Panc1 (cell line): Measurements from ENCODE around the gene GAL. TPM values are rescaled to one million over a fixed set of nuclear protein-coding genes. Genes with fewer than 3 reads are reported as not detected.

Experiments
- ATAC-seq: fragments of 200-7000 bp; cut with Tn5 transposase; 2 replicates; pipeline ENCODE4 v1.9.1; 2020; ENCODE audit warnings: mild to moderate bottlenecking, moderate library complexity
- BruUV-seq: library from RNA; stranded (reverse); fragments of 400-500 nt; replicated peaks from 2 replicates; lab custom pipeline; 2021; lab: Mats Ljungman, UMichigan
- CTCF ChIA-PET: fragments of 300-600 bp; sonication (Branson Sonifier 250); formaldehyde crosslinking; loops from one replicate; lab custom pipeline; 2022; ENCODE audit warnings: antibody characterized with exemption; lab: Charles Lee
- POLR2A ChIA-PET: fragments of 300-600 bp; sonication (Branson Sonifier 250); formaldehyde crosslinking; loops from one replicate; lab custom pipeline; 2022; ENCODE audit warnings: antibody characterized with exemption; lab: Charles Lee
- DNase-seq: peaks from one replicate; pipeline ENCODE4 v3.0.0-alpha.2; 2010; ENCODE audit warnings: low read depth, low spot score
- H3K27ac ChIP-seq: 2 replicates; pipeline ENCODE4 v1.5.1; 2011; ENCODE audit warnings: mild to moderate bottlenecking, low read length, inconsistent platforms
- H3K27me3 ChIP-seq: fragments of 200-500 bp; sonication (Bioruptor generic); 2 replicates; pipeline ENCODE4 v1.6.0; 2014; ENCODE audit warnings: low read length, inconsistent platforms; ENCODE audit not compliant: control insufficient read depth, insufficient read depth
- H3K36me3 ChIP-seq: fragments of 200-500 bp; sonication (Bioruptor generic); 2 replicates; pipeline ENCODE4 v1.5.1; 2014; ENCODE audit warnings: inconsistent platforms, mild to moderate bottlenecking, low read length, moderate library complexity; ENCODE audit not compliant: control insufficient read depth, insufficient read depth
- H3K4me1 ChIP-seq: 2 replicates; pipeline ENCODE4 v1.5.1; 2011; ENCODE audit warnings: inconsistent platforms, mild to moderate bottlenecking, low read length, moderate library complexity; ENCODE audit not compliant: control insufficient read depth, insufficient read depth
- H3K4me3 ChIP-seq, 2 experiments: 2 replicates each; pipeline ENCODE4 v1.5.1; 2011 to 2012; ENCODE audit warnings: low read depth in 2 of 2, low read length in 2 of 2, mild to moderate bottlenecking in 2 of 2, inconsistent platforms in 1 of 2, moderate library complexity in 1 of 2
- H3K9me3 ChIP-seq: fragments of 200-500 bp; sonication (Bioruptor generic); 2 replicates; pipeline ENCODE4 v1.5.1; 2014; ENCODE audit warnings: low read depth, mild to moderate bottlenecking, inconsistent platforms, low read length, moderate library complexity; ENCODE audit not compliant: control insufficient read depth, insufficient read depth
- POLR2AphosphoS5 ChIP-seq: IDR thresholded peaks from 2 replicates; pipeline ENCODE4 v1.6.1; 2012; ENCODE audit warnings: mild to moderate bottlenecking, low read depth, low read length, moderate library complexity
- SIN3A ChIP-seq: IDR thresholded peaks from 2 replicates; pipeline ENCODE4 v1.6.1; 2012; ENCODE audit warnings: low read depth, mild to moderate bottlenecking, low read length, moderate library complexity, borderline replicate concordance; ENCODE audit not compliant: insufficient read depth
- TCF7L2 ChIP-seq: IDR thresholded peaks from 2 replicates; pipeline ENCODE4 v1.6.1; 2011; ENCODE audit warnings: mild to moderate bottlenecking, low read depth, low read length, inconsistent platforms
- in situ Hi-C: cut with HindIII; loops from 2 replicates; pipeline ENCODE4 v1.10.0; 2016; ENCODE audit warnings: low sequenced_read_pairs, low pct_unique_long_range_greater_than_20kb
- intact Hi-C: fragments of 100-400 bp; cut with micrococcal nuclease; formaldehyde crosslinking; loops from one replicate; pipeline ENCODE4 v1.10.0; 2022; ENCODE audit not compliant: unreplicated experiment
- total RNA-seq: library from RNA; stranded (reverse); gene quantifications from one replicate; pipeline ENCODE4 v1.2.1, GENCODE V29; 2021; ENCODE audit not compliant: unreplicated experiment
- TF ChIP-seq, protein P1 (sequence below): fragments of 450-650 bp; IDR thresholded peaks from 2 replicates; pipeline ENCODE4 v1.5.1; 2017; ENCODE audit warnings: mild to moderate bottlenecking
- TF ChIP-seq, protein P2 (sequence below), 2 experiments: IDR thresholded peaks; 2 replicates each; pipeline ENCODE4 v1.6.1; 2011 to 2012; ENCODE audit warnings: low read depth in 2 of 2, control low read depth in 1 of 2, low read length in 1 of 2, mild to moderate bottlenecking in 1 of 2, moderate library complexity in 1 of 2; ENCODE audit not compliant: insufficient read depth in 1 of 2

Gene GAL
- total RNA-seq, 1 experiment from 2014 or later, result 16.5 TPM

DNA sequence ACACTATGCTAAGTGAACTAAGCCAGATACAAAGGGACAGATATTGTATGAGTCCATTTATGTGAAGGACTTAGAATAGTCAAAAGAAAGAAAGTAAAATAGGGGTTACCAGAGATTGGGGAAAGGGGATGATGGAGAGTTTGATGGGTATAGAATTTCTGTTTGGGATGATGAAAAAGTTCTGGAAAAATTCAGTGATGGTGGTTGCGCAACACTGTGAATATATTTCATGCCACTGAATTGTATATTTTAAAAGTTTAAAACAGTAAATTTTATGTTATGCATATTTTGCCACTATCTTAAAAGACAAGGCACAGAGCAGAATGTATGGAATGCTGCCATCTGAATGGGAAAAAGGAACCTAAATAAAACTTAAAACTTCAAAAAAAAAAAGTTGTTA is 37.8 kb downstream of the GAL start:
- no peak for ATAC-seq
- Histone ChIP-seq H3K27me3 (no peaks in the 10 kb centered on the region), H3K4me3 (no peak overlapping the region), H3K27ac (no peak overlapping the region), H3K4me1 (no peaks in the 10 kb centered on the region), H3K36me3 (no peaks in the 10 kb centered on the region), H3K9me3 (no peaks in the 10 kb centered on the region)
- no peak for DNase-seq
- intact Hi-C loops, result no loop called here
- BruUV-seq, result no TSS peak
- ChIA-PET POLR2A (no interaction called here), CTCF (no interaction called here)
- in situ Hi-C loops, result no loop called here
- TF ChIP-seq POLR2AphosphoS5 (no peak), SIN3A (no peak), TCF7L2 (no peak)
- TF ChIP-seq, protein P1, sequence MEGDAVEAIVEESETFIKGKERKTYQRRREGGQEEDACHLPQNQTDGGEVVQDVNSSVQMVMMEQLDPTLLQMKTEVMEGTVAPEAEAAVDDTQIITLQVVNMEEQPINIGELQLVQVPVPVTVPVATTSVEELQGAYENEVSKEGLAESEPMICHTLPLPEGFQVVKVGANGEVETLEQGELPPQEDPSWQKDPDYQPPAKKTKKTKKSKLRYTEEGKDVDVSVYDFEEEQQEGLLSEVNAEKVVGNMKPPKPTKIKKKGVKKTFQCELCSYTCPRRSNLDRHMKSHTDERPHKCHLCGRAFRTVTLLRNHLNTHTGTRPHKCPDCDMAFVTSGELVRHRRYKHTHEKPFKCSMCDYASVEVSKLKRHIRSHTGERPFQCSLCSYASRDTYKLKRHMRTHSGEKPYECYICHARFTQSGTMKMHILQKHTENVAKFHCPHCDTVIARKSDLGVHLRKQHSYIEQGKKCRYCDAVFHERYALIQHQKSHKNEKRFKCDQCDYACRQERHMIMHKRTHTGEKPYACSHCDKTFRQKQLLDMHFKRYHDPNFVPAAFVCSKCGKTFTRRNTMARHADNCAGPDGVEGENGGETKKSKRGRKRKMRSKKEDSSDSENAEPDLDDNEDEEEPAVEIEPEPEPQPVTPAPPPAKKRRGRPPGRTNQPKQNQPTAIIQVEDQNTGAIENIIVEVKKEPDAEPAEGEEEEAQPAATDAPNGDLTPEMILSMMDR, result no peak
- TF ChIP-seq, protein P2, sequence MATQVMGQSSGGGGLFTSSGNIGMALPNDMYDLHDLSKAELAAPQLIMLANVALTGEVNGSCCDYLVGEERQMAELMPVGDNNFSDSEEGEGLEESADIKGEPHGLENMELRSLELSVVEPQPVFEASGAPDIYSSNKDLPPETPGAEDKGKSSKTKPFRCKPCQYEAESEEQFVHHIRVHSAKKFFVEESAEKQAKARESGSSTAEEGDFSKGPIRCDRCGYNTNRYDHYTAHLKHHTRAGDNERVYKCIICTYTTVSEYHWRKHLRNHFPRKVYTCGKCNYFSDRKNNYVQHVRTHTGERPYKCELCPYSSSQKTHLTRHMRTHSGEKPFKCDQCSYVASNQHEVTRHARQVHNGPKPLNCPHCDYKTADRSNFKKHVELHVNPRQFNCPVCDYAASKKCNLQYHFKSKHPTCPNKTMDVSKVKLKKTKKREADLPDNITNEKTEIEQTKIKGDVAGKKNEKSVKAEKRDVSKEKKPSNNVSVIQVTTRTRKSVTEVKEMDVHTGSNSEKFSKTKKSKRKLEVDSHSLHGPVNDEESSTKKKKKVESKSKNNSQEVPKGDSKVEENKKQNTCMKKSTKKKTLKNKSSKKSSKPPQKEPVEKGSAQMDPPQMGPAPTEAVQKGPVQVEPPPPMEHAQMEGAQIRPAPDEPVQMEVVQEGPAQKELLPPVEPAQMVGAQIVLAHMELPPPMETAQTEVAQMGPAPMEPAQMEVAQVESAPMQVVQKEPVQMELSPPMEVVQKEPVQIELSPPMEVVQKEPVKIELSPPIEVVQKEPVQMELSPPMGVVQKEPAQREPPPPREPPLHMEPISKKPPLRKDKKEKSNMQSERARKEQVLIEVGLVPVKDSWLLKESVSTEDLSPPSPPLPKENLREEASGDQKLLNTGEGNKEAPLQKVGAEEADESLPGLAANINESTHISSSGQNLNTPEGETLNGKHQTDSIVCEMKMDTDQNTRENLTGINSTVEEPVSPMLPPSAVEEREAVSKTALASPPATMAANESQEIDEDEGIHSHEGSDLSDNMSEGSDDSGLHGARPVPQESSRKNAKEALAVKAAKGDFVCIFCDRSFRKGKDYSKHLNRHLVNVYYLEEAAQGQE (IDR thresholded peaks at IDR 0.05; ENCODE audit: insufficient read depth in 1 of 2, low read depth in 2 of 2, low read length in 1 of 2), result no peak

DNA sequence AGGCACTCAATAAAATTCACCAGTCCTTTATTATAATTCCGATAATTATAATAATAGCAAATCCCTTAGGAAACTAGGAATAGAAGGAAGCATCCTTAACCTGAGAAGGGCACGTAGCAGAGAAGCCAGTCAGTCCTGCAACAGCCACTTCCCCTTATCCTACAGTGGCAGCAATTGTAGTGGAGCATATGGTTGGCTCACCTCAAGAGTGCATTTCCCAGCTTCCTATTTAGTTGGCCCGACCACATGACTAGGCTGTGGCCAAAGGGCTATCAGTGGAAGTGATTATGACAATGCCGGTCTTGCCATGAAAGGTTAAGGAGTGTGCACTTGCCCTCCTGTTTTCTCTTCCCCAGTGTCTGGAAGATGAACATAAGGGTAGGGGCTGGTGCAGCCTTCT is 39.9 kb downstream of the GAL start:
- Histone ChIP-seq H3K4me1 (no peaks in the 10 kb centered on the region), H3K27ac (no peak overlapping the region), H3K36me3 (no peaks in the 10 kb centered on the region), H3K4me3 (no peak overlapping the region), H3K9me3 (no peaks in the 10 kb centered on the region), H3K27me3 (no peaks in the 10 kb centered on the region)
- no peak for DNase-seq
- BruUV-seq, result no TSS peak
- intact Hi-C loops, result no loop called here
- CTCF ChIA-PET, result no interaction called here
- POLR2A ChIA-PET, result no interaction called here
- TF ChIP-seq POLR2AphosphoS5 (no peak), SIN3A (no peak), TCF7L2 (no peak)
- TF ChIP-seq, protein P1, result no peak
- TF ChIP-seq, protein P2 (IDR thresholded peaks at IDR 0.05; ENCODE audit: insufficient read depth in 1 of 2, low read depth in 2 of 2, low read length in 1 of 2), result no peak
- peak; percentile 42; the same call in 1 of the 2 replicates for ATAC-seq
- in situ Hi-C loops, result no loop called here
